ENCODE data around the gene SLC39A5. TPM values are rescaled to one million over a fixed set of nuclear protein-coding genes. Genes with fewer than 3 reads are reported as not detected.
"Not testable (repeated sequence)": the region's sequence is repeated elsewhere in the genome, so short reads cannot be mapped to it uniquely, and the experiment has no call there.

The SLC39A5 gene
- total RNA-seq, 1 experiment from 2014 or later: not detected

DNA sequence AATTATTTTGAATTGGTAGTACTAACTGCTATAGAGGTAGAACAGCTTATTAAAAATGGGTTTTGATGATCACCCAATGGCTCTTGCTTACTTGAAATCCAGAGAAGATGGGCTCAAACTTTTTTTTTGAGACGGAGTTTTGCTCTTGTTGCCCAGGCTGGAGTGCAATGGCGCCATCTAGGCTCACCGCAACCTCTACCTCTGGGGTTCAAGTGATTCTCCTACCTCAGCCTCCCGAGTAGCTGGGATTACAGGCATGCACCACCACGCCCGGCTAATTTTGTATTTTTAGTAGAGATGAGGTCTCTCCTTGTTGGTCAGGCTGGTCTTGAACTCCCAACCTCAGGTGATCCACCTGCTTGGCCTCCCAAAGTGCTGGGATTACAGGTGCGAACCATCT lies 33.1 kb downstream of the SLC39A5 start:
- not testable (repeated sequence) for H3K4me1 ChIP-seq (ENCODE audit: insufficient read depth, low read length); H3K18ac ChIP-seq (ENCODE audit: insufficient read length, low read depth, low read length); H3K9ac ChIP-seq (ENCODE audit: extremely low read depth, insufficient read length, low read length); H3K27me3 Mint-ChIP-seq (ENCODE audit: low read depth); H2BK5ac ChIP-seq (ENCODE audit: insufficient read length, low read length); H4K8ac ChIP-seq (replicated peaks; ENCODE audit: insufficient read length, low read depth, low read length); H3K23ac ChIP-seq (ENCODE audit: insufficient read length, low read depth, low read length); H2AFZ ChIP-seq (ENCODE audit: low read length); H2AK5ac ChIP-seq (ENCODE audit: insufficient read length, low read length); H3K4ac ChIP-seq (ENCODE audit: low read depth, low read length); H3K36me3 Mint-ChIP-seq (ENCODE audit: insufficient read depth in 1 of 3, low read depth in 3 of 3); H4K20me1 ChIP-seq (ENCODE audit: control insufficient read depth, insufficient read depth, insufficient read length); H2BK12ac ChIP-seq (ENCODE audit: insufficient read length, low read depth, low read length); DNase-seq; H3K27me3 ChIP-seq (ENCODE audit: insufficient read depth, low read length); H3K79me1 ChIP-seq (ENCODE audit: insufficient read depth, low read depth, low read length, poor library complexity, severe bottlenecking); H3T11ph ChIP-seq (ENCODE audit: low read length); H3K56ac ChIP-seq (ENCODE audit: insufficient read length, low read depth, low read length); H2BK120ac ChIP-seq (ENCODE audit: low read depth, low read length, poor library complexity, severe bottlenecking); H3K27ac ChIP-seq (ENCODE audit: insufficient read length, low read depth, low read length); H3K79me2 ChIP-seq (ENCODE audit: insufficient read depth, low read length); H3K14ac ChIP-seq (ENCODE audit: insufficient read depth, low read length); H3K4me3 Mint-ChIP-seq; H3K9me3 ChIP-seq (ENCODE audit: control insufficient read depth, low read depth, low read length); H3K23me2 ChIP-seq (ENCODE audit: insufficient read length, low read depth, low read length, poor library complexity, severe bottlenecking); H4K91ac ChIP-seq (ENCODE audit: insufficient read length, low read depth, low read length); H4K5ac ChIP-seq (ENCODE audit: insufficient read length, low read depth, low read length); H3K4me2 ChIP-seq (ENCODE audit: insufficient read depth, insufficient read length, low read length); H3K27ac Mint-ChIP-seq; H3K9me3 Mint-ChIP-seq; H2BK15ac ChIP-seq (ENCODE audit: low read depth, low read length); H2BK20ac ChIP-seq (ENCODE audit: low read depth, low read length, poor library complexity, severe bottlenecking)
- TF ChIP-seq, protein P1, sequence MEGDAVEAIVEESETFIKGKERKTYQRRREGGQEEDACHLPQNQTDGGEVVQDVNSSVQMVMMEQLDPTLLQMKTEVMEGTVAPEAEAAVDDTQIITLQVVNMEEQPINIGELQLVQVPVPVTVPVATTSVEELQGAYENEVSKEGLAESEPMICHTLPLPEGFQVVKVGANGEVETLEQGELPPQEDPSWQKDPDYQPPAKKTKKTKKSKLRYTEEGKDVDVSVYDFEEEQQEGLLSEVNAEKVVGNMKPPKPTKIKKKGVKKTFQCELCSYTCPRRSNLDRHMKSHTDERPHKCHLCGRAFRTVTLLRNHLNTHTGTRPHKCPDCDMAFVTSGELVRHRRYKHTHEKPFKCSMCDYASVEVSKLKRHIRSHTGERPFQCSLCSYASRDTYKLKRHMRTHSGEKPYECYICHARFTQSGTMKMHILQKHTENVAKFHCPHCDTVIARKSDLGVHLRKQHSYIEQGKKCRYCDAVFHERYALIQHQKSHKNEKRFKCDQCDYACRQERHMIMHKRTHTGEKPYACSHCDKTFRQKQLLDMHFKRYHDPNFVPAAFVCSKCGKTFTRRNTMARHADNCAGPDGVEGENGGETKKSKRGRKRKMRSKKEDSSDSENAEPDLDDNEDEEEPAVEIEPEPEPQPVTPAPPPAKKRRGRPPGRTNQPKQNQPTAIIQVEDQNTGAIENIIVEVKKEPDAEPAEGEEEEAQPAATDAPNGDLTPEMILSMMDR (conservative IDR thresholded peaks at IDR 0.05): peak; percentile 41; the same call in 1 of the 3 replicates
- WGBS (ENCODE audit: extremely low coverage, insufficient read length, low lambda C conversion rate): no CpG with 5 or more reads among the region's 7 CpGs
- H3K4me1 Mint-ChIP-seq: peaks cover 17 to 20% of the 10 kb centered on the region in 2 experiments

DNA sequence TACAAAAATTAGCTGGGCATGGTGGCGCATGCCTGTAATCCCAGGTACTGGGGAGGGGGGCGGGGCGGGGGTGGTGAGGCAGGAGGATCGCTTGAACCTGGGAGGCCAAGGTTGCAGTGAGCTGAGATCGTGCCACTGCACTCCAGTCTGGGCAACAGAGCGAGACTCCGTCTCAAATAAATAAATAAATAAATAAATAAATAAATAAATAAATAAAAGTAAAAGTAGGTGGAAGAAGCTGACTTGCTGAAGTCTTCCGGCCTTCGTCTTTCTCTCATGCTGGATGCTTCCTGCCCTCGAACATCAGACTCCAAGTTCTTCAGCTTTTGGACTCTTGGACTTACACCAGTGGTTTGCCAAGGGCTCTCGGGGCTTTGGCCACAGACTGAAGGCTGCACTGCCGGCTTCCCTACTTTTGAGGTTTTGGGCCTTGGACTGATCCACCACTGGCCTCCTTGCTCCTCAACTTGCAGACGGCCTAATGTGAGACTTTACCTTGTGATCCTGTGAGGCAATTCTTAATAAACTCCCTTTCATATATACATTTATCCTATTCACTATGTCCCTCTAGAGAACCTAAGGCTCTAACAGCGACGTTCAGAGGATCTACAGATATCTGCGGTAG lies 36.3 kb downstream of the SLC39A5 start:
- H2BK5ac ChIP-seq (ENCODE audit: insufficient read length, low read length); H2AK5ac ChIP-seq (ENCODE audit: insufficient read length, low read length); H3K23ac ChIP-seq (ENCODE audit: insufficient read length, low read depth, low read length); H3K27me3 Mint-ChIP-seq (ENCODE audit: low read depth); H2BK20ac ChIP-seq (ENCODE audit: low read depth, low read length, poor library complexity, severe bottlenecking); H3K9ac ChIP-seq (ENCODE audit: extremely low read depth, insufficient read length, low read length); H3K9me3 ChIP-seq (ENCODE audit: control insufficient read depth, low read depth, low read length); H3K18ac ChIP-seq (ENCODE audit: insufficient read length, low read depth, low read length); H2BK15ac ChIP-seq (ENCODE audit: low read depth, low read length); H3K23me2 ChIP-seq (ENCODE audit: insufficient read length, low read depth, low read length, poor library complexity, severe bottlenecking); H3K27me3 ChIP-seq (ENCODE audit: insufficient read depth, low read length); H2AFZ ChIP-seq (ENCODE audit: low read length); H4K5ac ChIP-seq (ENCODE audit: insufficient read length, low read depth, low read length); H4K20me1 ChIP-seq (ENCODE audit: control insufficient read depth, insufficient read depth, insufficient read length); H2BK120ac ChIP-seq (ENCODE audit: low read depth, low read length, poor library complexity, severe bottlenecking); H3K9me3 Mint-ChIP-seq; H4K8ac ChIP-seq (replicated peaks; ENCODE audit: insufficient read length, low read depth, low read length); H3T11ph ChIP-seq (ENCODE audit: low read length); DNase-seq; H3K4ac ChIP-seq (ENCODE audit: low read depth, low read length); H3K27ac ChIP-seq (ENCODE audit: insufficient read length, low read depth, low read length); H2BK12ac ChIP-seq (ENCODE audit: insufficient read length, low read depth, low read length); H3K4me1 ChIP-seq (ENCODE audit: insufficient read depth, low read length); H3K56ac ChIP-seq (ENCODE audit: insufficient read length, low read depth, low read length); H4K91ac ChIP-seq (ENCODE audit: insufficient read length, low read depth, low read length); H3K79me1 ChIP-seq (ENCODE audit: insufficient read depth, low read depth, low read length, poor library complexity, severe bottlenecking); H3K14ac ChIP-seq (ENCODE audit: insufficient read depth, low read length); H3K79me2 ChIP-seq (ENCODE audit: insufficient read depth, low read length): not testable (repeated sequence)
- no CpG with 5 or more reads among the region's 16 CpGs for WGBS (ENCODE audit: extremely low coverage, insufficient read length, low lambda C conversion rate)
- H3K36me3 Mint-ChIP-seq (ENCODE audit: insufficient read depth in 1 of 3, low read depth in 3 of 3): peaks cover 16 to 24% (median 21%) of the 10 kb centered on the region in 3 experiments; a peak in 6 of 7 replicates
- peaks cover 11 to 15% of the 10 kb centered on the region in 2 experiments for H3K4me1 Mint-ChIP-seq
- peak overlapping the region; percentile 66 for H3K4me2 ChIP-seq (ENCODE audit: insufficient read depth, insufficient read length, low read length)
- H3K4me3 Mint-ChIP-seq: peak overlapping the region; percentile 85 to 89
- peak overlapping the region; percentile 13 to 93 (median 91); a peak in 5 of 7 replicates for H3K27ac Mint-ChIP-seq

All from H9 (cell line).